Thoracic aorta (tissue), 2 donors: ENCODE data around the gene SUGP1. TPM values are rescaled to one million over a fixed set of nuclear protein-coding genes. Genes with fewer than 3 reads are reported as not detected.

Experiments
- ATAC-seq: fragments of 150-250 bp; one replicate; pipeline ENCODE4 v1.8.0; 2017; ENCODE audit warnings: low read depth; ENCODE audit not compliant: insufficient number of reproducible peaks, low FRiP score
- DNase-seq: peaks from one replicate; pipeline ENCODE4 v3.0.0-alpha.2; 2020; ENCODE audit warnings: low spot score
- H3K27ac ChIP-seq, 2 donors: fragments of 200-600 bp; sonication (generic); 1 replicate in 1 of 2; 2 replicates in 1 of 2; pipeline ENCODE4 v1.5.1; 2016; ENCODE audit warnings: mild to moderate bottlenecking in 2 of 2, moderate library complexity in 2 of 2
- H3K27me3 ChIP-seq: fragments of 200-600 bp; sonication (generic); replicated peaks from 2 replicates; pipeline ENCODE4 v1.6.0; 2016; ENCODE audit warnings: mild to moderate bottlenecking; ENCODE audit not compliant: insufficient read depth
- H3K36me3 ChIP-seq: fragments of 200-600 bp; sonication (generic); one replicate; pipeline ENCODE4 v1.5.1; 2016
- H3K4me1 ChIP-seq, 2 donors: fragments of 200-600 bp; sonication (generic); 1 replicate in 1 of 2; 2 replicates in 1 of 2; pipeline versions ENCODE4 v1.5.1 to v1.6.0; 2016; ENCODE audit warnings: low read depth in 2 of 2, mild to moderate bottlenecking in 1 of 2; ENCODE audit not compliant: control insufficient read depth in 1 of 2
- H3K4me3 ChIP-seq: fragments of 200-600 bp; sonication (generic); 2 replicates; pipeline ENCODE4 v1.5.1; 2016; ENCODE audit warnings: mild to moderate bottlenecking
- H3K9me3 ChIP-seq: fragments of 200-600 bp; sonication (generic); 2 replicates; pipeline ENCODE4 v1.5.1; 2016
- CTCF ChIP-seq: fragments of 200-600 bp; sonication (generic); IDR thresholded peaks from one replicate; pipeline ENCODE4 v1.5.1; 2019; ENCODE audit warnings: antibody characterized with exemption
- total RNA-seq, 2 donors: library from RNA; depleted of rRNA; stranded (reverse); fragments of >200 nt; gene quantifications; one replicate each; pipeline versions ENCODE4 v1.1.0 to v1.2.3, GENCODE V29; 2016

Gene SUGP1
- total RNA-seq, 2 donors from 2014 or later, result 25.0 to 43.0 TPM

DNA sequence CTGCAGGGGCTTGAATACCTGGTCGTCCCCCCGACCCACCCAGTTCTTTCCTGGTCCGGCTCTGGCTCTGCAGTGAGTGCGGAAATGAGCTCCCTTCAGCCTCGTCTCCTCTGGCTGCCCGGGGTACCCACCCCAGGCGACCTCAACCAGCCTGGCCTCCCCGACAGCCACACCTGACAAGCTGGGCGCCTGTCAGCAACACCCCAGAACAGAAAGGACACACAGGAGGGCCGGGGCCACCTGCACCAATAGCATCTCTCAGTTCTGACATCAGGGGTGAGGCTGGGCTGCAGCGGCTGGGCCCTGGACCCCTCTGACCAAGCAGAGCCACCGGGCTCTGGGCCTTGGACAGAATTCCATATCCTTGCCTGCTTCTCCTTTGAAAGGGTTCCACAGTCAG, 19.7 kb downstream of the SUGP1 start:
- TF ChIP-seq CTCF, result no peak
- no peaks in the 10 kb centered on the region for H3K4me1 ChIP-seq

GRCh38 chr19:19297759-19298158, 22.6 kb downstream of the SUGP1 start:
- H3K27ac ChIP-seq, result no peak overlapping the region
- H3K9me3 ChIP-seq, result no peaks in the 10 kb centered on the region
- no peak overlapping the region for H3K4me3 ChIP-seq
- DNase-seq, result no peak
- ATAC-seq, result no peak
- no peaks in the 10 kb centered on the region for H3K27me3 ChIP-seq
- H3K4me1 ChIP-seq, result no peaks in the 10 kb centered on the region
- peaks cover 29% of the 10 kb centered on the region for H3K36me3 ChIP-seq
- no peak for TF ChIP-seq CTCF

More for the DNA sequence above, 19.7 kb downstream of the SUGP1 start:
- H3K27ac ChIP-seq, result no peak overlapping the region
- no peaks in the 10 kb centered on the region for H3K9me3 ChIP-seq
- no peaks in the 10 kb centered on the region for H3K27me3 ChIP-seq
- H3K4me3 ChIP-seq, result no peak overlapping the region
- DNase-seq (no peak), ATAC-seq (no peak)
- peaks cover 22% of the 10 kb centered on the region for H3K36me3 ChIP-seq

DNA sequence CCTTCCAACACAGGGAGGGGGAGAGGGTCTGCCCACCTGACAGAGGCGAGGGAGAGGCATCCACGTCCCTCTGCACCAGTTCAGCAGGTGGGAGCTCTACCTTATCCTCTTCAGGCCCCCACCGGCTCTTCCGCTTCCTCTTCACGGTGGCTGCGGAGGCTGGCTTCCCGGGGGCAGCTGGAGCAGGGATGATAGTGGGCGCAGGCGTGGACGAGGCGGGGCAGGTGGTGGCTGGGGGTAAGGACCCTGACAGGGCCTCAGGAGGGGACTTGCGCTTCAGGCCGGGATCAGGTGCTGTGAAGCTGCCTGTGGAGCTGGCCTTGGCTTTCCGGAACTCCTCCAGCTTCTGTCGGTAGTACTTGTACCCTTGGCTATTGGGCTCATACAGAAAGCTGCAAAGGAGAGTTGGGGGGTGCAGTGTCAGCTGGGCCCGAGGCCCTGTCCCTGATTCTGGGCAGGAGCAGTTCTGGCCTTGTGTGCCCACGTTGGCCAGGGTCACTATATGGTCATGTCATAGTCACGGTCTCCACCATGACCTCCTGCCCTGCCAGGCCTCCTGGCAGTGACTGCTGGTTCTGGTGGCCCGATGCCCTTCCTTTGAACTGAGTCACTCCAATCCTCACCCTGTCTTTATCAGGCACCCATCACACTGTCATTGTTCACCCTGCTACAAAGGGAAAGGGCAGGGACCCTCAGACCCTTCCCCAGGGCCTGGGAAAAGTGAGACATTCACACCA, 23.2 kb downstream of the SUGP1 start:
- Histone ChIP-seq H3K4me3 (no peak overlapping the region), H3K36me3 (peaks cover 27% of the 10 kb centered on the region), H3K9me3 (no peaks in the 10 kb centered on the region), H3K27me3 (no peaks in the 10 kb centered on the region), H3K4me1 (no peaks in the 10 kb centered on the region), H3K27ac (no peak overlapping the region)
- DNase-seq (no peak), ATAC-seq (no peak)
- TF ChIP-seq CTCF, result no peak

GRCh38 chr19:19294914-19295313, 25.4 kb downstream of the SUGP1 start:
- H3K4me3 ChIP-seq, result no peak overlapping the region
- no peak for TF ChIP-seq CTCF
- peaks cover 21% of the 10 kb centered on the region for H3K36me3 ChIP-seq
- no peaks in the 10 kb centered on the region for H3K4me1 ChIP-seq
- no peak for ATAC-seq
- no peaks in the 10 kb centered on the region for H3K9me3 ChIP-seq
- no peaks in the 10 kb centered on the region for H3K27me3 ChIP-seq
- DNase-seq, result no peak
- H3K27ac ChIP-seq, result no peak overlapping the region

GRCh38 chr19:19292607-19293006, 27.7 kb downstream of the SUGP1 start:
- Histone ChIP-seq H3K4me3 (no peak overlapping the region), H3K4me1 (no peaks in the 10 kb centered on the region), H3K27me3 (no peaks in the 10 kb centered on the region), H3K9me3 (no peaks in the 10 kb centered on the region), H3K36me3 (peaks cover 34% of the 10 kb centered on the region), H3K27ac (no peak overlapping the region)
- DNase-seq (no peak), ATAC-seq (no peak)
- TF ChIP-seq CTCF, result no peak
